ENCODE results near the gene IPPK. TPM values are rescaled to one million over a fixed set of nuclear protein-coding genes. Genes with fewer than 3 reads are reported as not detected.

Gene IPPK
- total RNA-seq, 1 experiment from 2014 or later = 15.4 TPM

GRCh38 chr9:92608909-92609445, 61.0 kb downstream of the IPPK start:
- Histone ChIP-seq H3K36me3 (ENCODE audit: control insufficient read depth in 1 of 2, insufficient read depth in 2 of 2, low read length in 2 of 2) (no peaks in the 10 kb centered on the region; a peak in 1 of 4 replicates), H3K27me3 (ENCODE audit: insufficient read depth, low read length) (no peaks in the 10 kb centered on the region), H3K9me3 (ENCODE audit: control insufficient read depth in 1 of 2, insufficient read depth in 1 of 2, low read depth in 1 of 2, low read length in 2 of 2) (no peaks in the 10 kb centered on the region), H4K20me1 (ENCODE audit: insufficient read depth) (no peaks in the 10 kb centered on the region), H3K27ac (ENCODE audit: low read depth, low read length) (no peak overlapping the region), H3K9me2 (ENCODE audit: insufficient read depth) (no peaks in the 10 kb centered on the region), H3K9ac (ENCODE audit: low read length) (no peak overlapping the region), H3K4me2 (ENCODE audit: low read length) (no peak overlapping the region), H3K4me1 (ENCODE audit: control insufficient read depth in 1 of 2, insufficient read depth in 2 of 2, low read length in 2 of 2) (no peaks in the 10 kb centered on the region), H3K79me2 (ENCODE audit: insufficient read depth, low read length) (no peaks in the 10 kb centered on the region), H3K4me3 (replicated peaks in 1 of 2; ENCODE audit: low read depth in 1 of 2, low read length in 2 of 2) (no peak overlapping the region), H2AFZ (ENCODE audit: low read depth, low read length, poor library complexity, severe bottlenecking) (no peak overlapping the region)
- ChIA-PET CTCF (no interaction called here), POLR2A (no interaction called here), RAD21 (ENCODE audit: low non-redundant PET in 1 of 2, low total read pairs in 2 of 2, uncharacterized antibody in 2 of 2, unreplicated experiment in 2 of 2) (no interaction called here)
- no peak for ATAC-seq
- no TSS peak for BruUV-seq (replicated peaks)
- no peak for TF ChIP-seq YY1 (IDR thresholded peaks at IDR 0.05; ENCODE audit: extremely low read depth, insufficient replicate concordance, low read depth, low read length)
- no peak for TF ChIP-seq ZFX (IDR thresholded peaks at IDR 0.05)
- TF ChIP-seq ZNF274 (IDR thresholded peaks at IDR 0.05; ENCODE audit: low read depth, low read length) = no peak
- no peak for TF ChIP-seq EZH2 (IDR thresholded peaks at IDR 0.05)
- TF ChIP-seq ATF3 (IDR thresholded peaks at IDR 0.05) = no peak
- TF ChIP-seq SIN3A (IDR thresholded peaks at IDR 0.05; ENCODE audit: low read depth) = no peak
- TF ChIP-seq JUND (IDR thresholded peaks at IDR 0.05) = no peak
- no peak for TF ChIP-seq CBX3 (IDR thresholded peaks at IDR 0.05; ENCODE audit: low read depth)
- no peak for TF ChIP-seq EZH2phosphoT487 (IDR thresholded peaks at IDR 0.05; ENCODE audit: borderline replicate concordance)
- TF ChIP-seq REST (IDR thresholded peaks at IDR 0.05; ENCODE audit: low read depth) = no peak
- TF ChIP-seq, protein P1, sequence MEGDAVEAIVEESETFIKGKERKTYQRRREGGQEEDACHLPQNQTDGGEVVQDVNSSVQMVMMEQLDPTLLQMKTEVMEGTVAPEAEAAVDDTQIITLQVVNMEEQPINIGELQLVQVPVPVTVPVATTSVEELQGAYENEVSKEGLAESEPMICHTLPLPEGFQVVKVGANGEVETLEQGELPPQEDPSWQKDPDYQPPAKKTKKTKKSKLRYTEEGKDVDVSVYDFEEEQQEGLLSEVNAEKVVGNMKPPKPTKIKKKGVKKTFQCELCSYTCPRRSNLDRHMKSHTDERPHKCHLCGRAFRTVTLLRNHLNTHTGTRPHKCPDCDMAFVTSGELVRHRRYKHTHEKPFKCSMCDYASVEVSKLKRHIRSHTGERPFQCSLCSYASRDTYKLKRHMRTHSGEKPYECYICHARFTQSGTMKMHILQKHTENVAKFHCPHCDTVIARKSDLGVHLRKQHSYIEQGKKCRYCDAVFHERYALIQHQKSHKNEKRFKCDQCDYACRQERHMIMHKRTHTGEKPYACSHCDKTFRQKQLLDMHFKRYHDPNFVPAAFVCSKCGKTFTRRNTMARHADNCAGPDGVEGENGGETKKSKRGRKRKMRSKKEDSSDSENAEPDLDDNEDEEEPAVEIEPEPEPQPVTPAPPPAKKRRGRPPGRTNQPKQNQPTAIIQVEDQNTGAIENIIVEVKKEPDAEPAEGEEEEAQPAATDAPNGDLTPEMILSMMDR (IDR thresholded peaks at IDR 0.05 in 2 of 3, conservative IDR thresholded peaks at IDR 0.05 in 1 of 3; ENCODE audit: borderline replicate concordance in 1 of 3, insufficient read depth in 1 of 3, low read depth in 2 of 3, low read length in 2 of 3) = no peak
- TF ChIP-seq MAX (IDR thresholded peaks at IDR 0.05) = no peak
- TF ChIP-seq SRF (IDR thresholded peaks at IDR 0.05; ENCODE audit: low read depth) = no peak
- TF ChIP-seq CEBPB (IDR thresholded peaks at IDR 0.05; ENCODE audit: low read depth) = no peak
- no peak for DNase-seq (ENCODE audit: low read depth, low spot score)
- intact Hi-C loops (cut with micrococcal nuclease) = no loop called here

All from HCT116 (cell line).